H54 (cell line): ENCODE measurements around the gene FIP1L1.

Experiments
- DNase-seq: peaks from one replicate; pipeline ENCODE4 v3.0.0; 2011; ENCODE audit warnings: low spot score, mixed read lengths; ENCODE audit not compliant: insufficient read length
- FAIRE-seq: peaks from 3 replicates; lab custom pipeline; 2011; peaks lifted over from hg19 to GRCh38; lab: Jason Lieb, UNC
- POLR2A ChIP-seq: IDR thresholded peaks from 2 replicates; pipeline ENCODE4 v1.6.1; 2011; ENCODE audit warnings: low read depth, mild to moderate bottlenecking, low read length

The FIP1L1 gene

GRCh38 chr4:53424280-53424679 is 46.8 kb downstream of the FIP1L1 start:
- TF ChIP-seq POLR2A = no peak
- DNase-seq (no peak), FAIRE-seq (no peak)

DNA sequence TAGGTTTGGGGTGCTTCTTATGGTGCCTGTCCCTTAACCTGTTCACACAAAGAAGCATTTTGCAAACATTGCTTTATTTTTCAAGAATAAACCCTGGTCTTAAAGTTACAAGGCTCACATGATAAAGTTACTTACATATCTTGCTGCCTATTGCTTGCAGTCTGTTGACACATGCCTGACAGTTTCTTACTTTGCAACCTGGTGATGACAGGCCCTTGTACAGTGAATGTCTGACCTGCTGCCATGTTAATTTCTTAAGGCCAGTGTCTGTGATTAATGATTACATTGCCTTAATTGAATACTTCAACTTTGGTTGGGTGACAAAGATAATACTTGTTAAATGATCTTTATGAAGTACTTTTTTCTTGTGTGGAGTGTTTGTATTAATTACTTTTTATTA is 49.9 kb downstream of the FIP1L1 start:
- FAIRE-seq (no peak), DNase-seq (no peak)
- TF ChIP-seq POLR2A = no peak

- DNase-seq (no peak), FAIRE-seq (no peak)
- TF ChIP-seq POLR2A = no peak
Measured at GRCh38 chr4:53431052-53431451, 53.6 kb downstream of the FIP1L1 start.

DNA sequence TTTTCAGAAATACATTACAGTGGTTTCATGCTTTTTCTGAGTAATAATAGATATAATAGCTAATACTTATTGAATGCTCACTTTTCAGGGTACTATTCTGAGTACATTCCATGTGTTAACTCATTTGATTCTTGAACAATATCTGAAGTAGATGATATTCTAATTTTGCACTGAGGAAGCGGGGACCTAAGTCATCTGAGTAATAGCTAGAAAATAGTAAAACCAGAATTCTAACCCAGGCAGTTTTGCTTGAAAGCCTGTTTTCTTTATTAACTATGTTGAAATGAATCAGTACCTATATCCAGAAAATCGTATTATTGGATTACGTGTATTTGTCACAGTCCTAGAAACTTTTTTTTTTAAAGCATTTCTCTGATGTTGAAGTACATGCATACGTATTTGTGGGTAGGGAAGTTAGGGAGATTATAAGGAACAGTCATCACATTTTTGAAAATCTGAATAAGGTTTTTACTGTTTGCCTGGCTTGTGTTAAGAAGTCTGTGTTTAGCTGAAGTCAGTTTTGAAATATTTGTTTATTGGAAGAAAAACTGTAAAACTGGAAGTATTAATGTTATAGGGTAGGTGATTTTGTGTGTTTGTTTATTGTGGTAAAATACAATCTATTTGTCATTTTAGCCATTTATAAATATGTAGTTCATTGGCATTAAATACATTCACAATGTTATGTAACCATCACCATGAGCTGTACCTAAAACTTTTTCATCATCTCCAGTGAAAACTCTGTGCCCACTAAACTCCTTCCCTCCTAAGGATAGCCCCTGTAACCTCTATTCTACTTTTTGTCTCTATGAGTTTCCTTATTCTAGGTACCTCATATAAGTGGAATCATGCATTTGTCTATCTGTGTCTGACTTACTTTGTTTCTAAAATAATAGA is 55.3 kb downstream of the FIP1L1 start:
- TF ChIP-seq POLR2A = no peak
- no peak for FAIRE-seq
- DNase-seq = no peak

DNA sequence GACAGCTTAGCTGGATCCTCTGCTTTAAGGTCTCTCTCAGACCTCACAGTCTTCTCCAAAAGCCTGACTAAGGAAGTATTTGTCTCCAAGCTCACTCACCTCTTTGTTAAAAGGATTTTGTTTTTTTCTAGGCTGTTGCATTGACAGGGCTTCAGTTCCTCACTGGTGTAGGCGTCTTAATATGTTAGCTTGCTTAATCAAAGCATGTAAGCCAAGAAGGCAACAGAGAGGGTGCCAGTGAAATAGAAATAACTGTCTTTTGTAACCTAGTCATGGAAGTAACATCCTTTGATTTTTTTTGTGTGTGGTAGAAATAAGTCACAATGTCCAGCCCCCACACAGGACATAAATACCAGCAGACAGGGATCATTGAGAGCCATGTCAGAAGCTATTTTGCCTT is 58.8 kb downstream of the FIP1L1 start:
- DNase-seq = no peak
- FAIRE-seq = no peak
- no peak for TF ChIP-seq POLR2A

- TF ChIP-seq POLR2A = no peak
- FAIRE-seq (no peak), DNase-seq (no peak)
Measured at GRCh38 chr4:53441564-53441963, 64.1 kb downstream of the FIP1L1 start.

GRCh38 chr4:53444954-53445353 is 67.5 kb downstream of the FIP1L1 start:
- FAIRE-seq = no peak
- no peak for DNase-seq
- no peak for TF ChIP-seq POLR2A

GRCh38 chr4:53450773-53451172 is 73.3 kb downstream of the FIP1L1 start:
- DNase-seq (no peak), FAIRE-seq (no peak)
- TF ChIP-seq POLR2A = no peak

- no peak for TF ChIP-seq POLR2A
- no peak for DNase-seq
- no peak for FAIRE-seq
Measured at GRCh38 chr4:53453385-53453784, 75.9 kb downstream of the FIP1L1 start.

GRCh38 chr4:53455766-53456165 is 78.3 kb downstream of the FIP1L1 start:
- TF ChIP-seq POLR2A = no peak
- DNase-seq (no peak), FAIRE-seq (no peak)

DNA sequence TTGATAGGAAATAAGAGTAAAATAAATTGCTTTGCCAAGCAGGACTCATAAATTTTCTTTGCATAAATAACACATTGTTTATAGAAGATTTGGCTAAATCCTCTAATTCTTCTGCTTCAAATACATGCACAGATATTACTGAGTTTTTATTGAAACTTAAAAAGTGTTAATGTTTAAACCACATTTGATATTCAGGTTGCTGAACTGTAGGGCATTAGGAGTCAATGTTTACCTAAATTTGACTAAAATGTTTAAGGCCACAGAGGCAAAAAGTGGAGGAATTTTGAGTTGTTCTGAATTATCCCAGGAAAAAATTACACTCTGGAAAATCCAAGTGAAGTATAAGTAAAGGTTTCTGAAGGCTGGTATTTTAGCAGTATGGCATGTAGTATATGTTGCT is 78.7 kb downstream of the FIP1L1 start:
- no peak for TF ChIP-seq POLR2A
- FAIRE-seq (no peak), DNase-seq (no peak)

- FAIRE-seq = no peak
- TF ChIP-seq POLR2A = no peak
Measured at GRCh38 chr4:53459548-53459947, 82.1 kb downstream of the FIP1L1 start.

GRCh38 chr4:53461244-53461643 is 83.8 kb downstream of the FIP1L1 start:
- DNase-seq = no peak
- TF ChIP-seq POLR2A = no peak

More at GRCh38 chr4:53459548-53459947, 82.1 kb downstream of the FIP1L1 start:
- DNase-seq = no peak

DNA sequence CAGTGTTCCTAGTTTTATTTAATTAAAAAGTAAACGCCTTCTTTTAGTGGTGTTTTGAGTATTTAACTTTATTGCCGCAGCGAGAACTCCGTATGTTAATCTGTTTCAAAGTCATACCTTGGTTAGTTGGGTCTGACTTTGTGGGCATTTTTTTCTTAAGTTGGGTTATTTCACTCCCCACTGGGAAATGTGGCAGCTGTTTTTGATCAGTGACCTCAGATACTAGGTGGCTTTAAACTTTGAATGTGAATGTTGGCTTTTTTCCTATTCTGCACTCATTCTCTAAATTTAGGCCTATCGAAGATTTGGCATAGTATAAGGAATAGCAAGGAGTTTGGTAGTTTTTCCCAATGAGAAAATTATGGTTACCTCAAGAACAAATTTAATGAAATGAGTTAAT is 85.9 kb downstream of the FIP1L1 start:
- DNase-seq (no peak), FAIRE-seq (no peak)
- no peak for TF ChIP-seq POLR2A

More at GRCh38 chr4:53461244-53461643, 83.8 kb downstream of the FIP1L1 start:
- FAIRE-seq = no peak

DNA sequence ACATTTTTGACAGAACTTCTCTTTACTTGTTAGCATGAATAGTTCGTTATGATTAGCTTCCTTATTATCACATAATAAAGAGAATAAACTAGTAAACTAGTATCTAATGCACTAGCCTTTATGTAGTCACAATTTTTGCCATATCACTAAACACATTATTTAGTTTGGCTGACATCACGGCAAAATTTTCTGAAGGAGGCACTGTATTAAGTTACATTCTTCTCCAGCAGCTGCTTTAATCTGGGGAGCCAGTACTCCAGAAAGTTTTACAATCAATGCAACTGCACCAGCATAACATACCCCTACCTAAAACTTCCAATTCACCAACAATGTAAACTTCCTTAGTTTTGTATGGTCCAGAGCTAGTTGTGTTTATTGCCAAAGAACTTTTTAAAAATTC is 87.8 kb downstream of the FIP1L1 start:
- DNase-seq (no peak), FAIRE-seq (no peak)
- no peak for TF ChIP-seq POLR2A
